Activated naive CD8-positive, alpha-beta T cell treated with anti-CD3 and anti-CD28 coated beads, Interleukin-2, amount 50 U/mL, for 16 hours (primary cell): Measurements from ENCODE around the gene SHFL.

Experiments used
- DNase-seq: peaks from one replicate; pipeline ENCODE4 v3.0.0-alpha.2; 2020; ENCODE audit warnings: low read depth, low spot score

The SHFL gene

DNA sequence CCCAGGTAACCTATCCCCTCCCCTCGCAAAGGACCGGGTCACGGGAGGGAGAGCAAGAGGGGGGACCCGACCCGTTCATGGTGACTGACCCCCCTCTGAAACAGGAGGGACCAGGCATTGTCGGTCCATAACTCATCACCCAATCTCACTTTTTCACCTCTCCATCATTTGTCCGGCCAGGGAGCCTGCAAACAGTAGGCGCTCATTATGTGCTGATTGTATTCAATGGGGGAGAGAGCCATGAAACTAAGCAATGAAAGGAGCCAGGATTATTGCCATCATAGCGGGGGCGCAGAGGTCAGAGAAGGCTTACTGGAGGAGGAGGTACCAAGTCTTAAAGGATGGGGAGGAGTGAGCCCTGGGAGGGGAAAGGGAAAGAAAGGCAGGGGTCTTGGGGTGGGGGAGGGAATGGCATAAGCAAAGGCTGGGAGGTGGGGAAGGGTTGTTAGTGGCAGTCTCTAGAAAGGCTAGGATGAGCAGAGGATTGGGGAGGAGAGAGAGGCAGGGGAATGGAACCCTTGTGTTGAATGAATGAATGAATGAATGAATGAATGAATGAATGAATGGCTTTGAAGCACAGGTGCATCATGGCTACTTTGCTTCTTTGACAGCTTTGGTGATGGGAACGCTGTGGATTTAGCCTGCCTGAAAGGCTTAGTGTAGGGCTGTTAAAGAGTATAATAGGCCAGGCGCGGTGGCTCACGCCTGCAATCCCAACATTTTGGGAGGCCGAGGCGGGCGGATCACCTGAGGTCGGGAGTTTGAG, 1.4 kb downstream of the SHFL start:
- DNase-seq = no peak

DNA sequence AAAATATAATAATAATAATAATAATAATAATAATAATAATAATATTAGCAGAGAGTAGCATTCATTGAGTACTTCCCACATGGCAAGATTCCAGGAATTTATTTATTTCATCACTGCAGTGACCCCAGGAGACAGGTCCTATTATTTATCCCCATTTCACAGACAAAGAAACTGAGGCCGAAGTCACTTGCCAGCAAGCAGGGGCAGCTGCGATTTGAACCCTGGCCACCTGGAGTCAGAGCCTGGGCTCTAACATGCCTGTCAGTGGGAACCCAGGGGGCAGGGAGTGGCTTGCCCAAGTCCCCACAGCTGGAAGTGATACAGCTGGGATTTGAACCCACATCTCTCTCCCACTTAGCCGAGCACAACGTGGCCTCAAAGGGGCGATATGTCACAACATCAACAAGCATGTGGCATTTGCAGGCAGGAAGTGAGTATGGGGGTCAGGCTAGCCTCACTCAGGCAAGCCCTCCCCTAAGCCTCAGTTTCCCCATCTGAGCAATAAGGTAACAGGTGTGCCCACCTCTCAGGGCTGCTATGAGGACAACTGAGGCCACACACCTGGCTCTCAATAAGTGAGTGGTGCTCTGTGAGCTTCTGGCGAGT, 2.9 kb downstream of the SHFL start:
- no peak for DNase-seq

- DNase-seq = no peak
Measured at GRCh38 chr19:10089801-10090375, 3.8 kb downstream of the SHFL start.

GRCh38 chr19:10091370-10091687, 5.2 kb downstream of the SHFL start:
- no peak for DNase-seq

DNA sequence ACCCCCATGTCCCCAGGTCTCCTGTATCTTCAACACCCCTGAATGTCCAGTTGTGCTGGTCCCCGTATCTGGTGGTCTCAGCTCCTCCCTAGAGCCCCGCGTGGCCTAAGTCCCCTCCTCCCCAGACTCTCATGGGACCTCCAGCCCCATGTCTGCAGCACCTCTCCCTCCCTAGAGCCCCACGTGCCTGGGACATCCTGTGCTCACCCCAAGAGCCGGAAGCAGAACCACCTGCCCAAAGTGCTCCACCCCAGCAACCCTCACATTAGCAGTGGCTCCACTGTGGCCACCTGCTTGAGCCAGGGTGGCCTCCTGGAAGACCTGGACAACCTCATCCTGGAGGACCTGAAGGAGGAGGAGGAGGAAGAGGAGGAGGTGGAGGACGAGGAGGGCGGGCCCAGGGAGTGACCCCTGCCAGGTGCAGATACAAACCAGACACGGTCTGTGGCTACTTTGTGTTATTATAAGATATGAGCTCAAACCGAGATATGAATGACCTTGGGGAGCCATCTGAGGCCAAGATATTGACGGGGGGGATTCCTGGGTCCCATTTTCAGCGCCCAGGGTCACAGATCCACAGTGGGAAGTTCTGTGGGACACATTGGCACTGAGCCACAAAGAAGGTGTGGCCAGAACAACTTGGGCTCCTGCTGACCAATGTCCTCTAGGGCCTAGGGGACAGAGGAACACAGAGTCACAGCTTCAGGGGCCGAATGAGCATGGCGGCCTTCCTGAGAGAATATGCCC, 6.0 kb downstream of the SHFL start:
- DNase-seq = no peak

DNA sequence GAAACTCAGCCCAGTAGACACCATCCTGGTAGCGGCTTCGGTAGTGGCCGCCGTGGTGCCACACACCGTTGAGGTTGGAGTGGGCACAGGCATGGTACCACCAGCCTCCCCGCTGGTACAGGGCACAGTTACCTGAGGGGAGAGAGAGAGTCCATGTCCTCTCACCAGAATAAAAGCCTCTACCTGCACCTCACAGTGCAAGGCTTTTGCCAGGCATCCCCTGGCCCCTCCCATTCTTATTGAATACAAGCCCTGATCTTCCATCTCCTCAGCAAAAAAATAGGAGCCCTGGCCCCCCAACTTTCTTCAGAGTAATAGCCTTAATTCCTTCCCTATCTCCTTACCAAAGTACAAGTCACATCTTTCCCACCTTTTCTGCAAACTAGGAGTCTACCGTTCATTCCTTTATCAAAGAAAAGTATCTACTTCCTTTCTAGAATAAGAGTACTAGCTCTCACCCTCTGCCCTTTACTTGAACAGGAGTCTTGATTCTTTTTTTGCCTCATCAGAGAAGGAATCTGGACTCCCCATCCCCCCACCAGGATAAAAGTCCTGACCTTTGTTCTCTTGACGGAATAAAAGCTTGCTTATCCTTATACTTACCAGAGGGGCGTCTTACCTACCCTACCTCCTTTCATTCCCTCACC, 6.7 kb downstream of the SHFL start:
- DNase-seq = no peak

GRCh38 chr19:10093295-10094186, 7.4 kb downstream of the SHFL start:
- no peak for DNase-seq

DNA sequence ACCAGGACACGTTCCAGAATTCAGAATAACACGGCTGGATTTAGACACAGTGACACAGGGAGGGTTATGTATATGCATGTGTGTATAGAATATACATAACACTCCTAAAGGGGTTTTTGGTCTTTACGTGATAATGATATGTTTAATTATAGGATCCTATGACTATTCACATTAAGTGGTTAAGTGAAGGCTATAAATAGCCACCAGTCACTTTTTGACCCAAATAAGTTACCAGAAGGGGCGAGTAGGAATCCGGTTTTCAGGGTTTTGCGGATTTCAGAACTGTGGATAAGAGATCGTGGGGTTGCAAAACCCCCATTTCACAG, 9.5 kb downstream of the SHFL start:
- no peak for DNase-seq

DNA sequence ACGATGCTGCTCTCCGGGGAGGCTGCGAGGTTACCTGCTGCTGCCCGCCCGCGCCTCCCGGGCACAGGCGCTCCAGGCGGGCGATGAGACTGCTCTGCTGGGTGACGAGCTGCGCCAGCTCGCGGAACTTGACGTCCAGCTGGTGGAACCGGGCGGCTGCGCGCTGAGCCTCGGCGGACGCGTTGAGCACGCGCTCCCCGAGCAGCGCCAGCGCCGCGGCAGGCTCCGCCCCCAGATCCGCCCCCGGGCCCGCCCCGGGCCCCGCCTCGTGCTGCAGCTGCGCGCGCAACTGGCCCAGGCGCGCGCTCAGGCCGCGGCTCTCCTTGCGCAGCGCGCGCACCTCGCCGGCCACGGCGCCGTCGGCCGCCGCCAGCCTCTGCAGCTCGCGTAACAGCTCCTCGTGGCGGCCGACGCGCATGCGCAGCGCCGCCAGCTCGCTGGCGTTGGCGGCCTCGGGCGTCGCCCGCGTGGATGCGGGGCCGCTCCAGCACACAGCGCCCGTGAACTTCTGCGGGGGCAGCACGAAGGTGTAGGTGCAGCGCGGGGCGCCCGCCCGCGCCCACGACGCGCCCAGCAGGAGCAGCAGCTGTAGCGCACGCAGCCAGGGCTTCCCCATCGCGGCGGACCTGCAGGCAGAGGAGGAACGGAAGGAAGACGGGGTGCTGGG, 10.0 kb downstream of the SHFL start:
- peak; percentile 74 for DNase-seq

- DNase-seq = no peak
Measured at GRCh38 chr19:10096615-10096963, 10.5 kb downstream of the SHFL start.

- no peak for DNase-seq
Measured at GRCh38 chr19:10100163-10100785, 14.2 kb downstream of the SHFL start.

DNA sequence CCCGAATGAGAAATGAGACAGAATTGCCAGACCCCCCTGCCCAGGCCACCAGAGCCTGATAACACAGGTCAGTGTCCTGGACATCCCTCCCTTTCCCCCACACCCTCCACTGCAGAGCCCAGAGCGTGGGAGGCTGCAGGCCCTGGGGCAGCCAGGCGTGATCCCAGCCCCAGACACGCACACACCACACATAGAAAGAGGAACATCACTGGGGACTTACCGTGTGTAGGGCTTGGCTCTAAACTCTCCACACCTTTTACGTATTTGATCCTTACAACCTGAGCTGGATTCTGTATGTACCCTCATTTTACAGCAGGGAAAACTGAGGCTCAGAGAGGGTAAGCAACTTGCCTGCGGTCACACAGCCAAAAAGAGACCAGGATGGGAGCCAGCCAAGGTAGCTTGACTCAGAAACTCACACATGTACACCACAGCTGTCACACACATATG, 16.7 kb downstream of the SHFL start:
- no peak for DNase-seq

DNA sequence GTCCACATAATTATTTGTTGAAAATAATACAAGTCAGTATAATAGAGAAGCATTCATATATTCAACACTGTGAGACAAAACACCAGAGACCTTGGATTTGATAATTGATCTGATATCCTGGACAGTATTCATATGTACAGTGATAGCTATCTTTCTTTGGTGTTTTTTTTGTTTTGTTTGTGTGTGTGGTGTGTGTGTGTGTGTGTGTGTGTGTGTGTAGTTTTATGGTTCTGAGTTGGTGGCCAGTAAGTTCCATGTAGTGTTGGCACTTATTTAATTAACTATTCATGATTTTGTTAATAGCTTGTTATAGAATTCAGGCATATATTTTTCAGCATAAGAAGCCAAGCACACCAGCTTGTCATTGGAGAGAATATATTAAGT, 18.0 kb downstream of the SHFL start:
- no peak for DNase-seq

DNA sequence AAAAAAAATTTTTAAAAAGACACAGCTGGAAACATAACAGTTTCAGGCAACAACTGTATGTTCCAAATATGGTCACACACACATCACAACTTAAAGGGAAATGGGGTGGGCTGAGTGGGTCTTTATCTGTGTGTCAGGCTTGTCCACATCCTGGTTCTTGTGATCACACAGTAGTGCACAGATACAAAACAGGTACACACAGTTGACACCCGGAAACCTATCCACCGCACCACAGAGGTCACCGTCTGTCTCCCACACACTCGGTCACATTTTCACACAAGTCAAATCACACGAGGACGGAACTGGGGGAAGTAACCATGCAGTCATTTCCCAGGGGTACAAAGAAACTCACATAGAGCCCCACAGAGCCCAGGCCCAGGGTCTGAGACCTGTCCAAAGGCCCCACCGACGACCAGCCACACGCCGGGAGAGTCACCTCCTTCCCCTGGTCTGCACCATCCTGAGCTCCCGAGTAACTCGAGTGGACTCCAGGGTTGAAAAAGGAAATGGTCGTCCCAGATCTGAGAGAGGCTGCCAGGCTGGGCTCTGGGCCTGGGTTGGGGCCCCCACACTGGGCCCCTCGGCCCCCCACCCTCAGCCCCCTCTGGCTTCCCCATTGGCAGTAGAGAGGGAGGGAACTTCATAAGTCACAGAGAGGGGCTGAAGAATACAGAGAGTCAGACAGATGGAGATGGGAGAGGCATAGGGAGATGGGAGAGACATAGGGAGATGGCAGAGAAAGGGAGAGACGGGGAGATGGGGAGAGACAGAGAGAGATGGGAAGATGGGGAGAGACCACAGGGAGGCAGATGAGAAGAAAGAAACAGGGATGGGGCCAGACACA, 18.8 kb downstream of the SHFL start:
- DNase-seq = no peak

DNA sequence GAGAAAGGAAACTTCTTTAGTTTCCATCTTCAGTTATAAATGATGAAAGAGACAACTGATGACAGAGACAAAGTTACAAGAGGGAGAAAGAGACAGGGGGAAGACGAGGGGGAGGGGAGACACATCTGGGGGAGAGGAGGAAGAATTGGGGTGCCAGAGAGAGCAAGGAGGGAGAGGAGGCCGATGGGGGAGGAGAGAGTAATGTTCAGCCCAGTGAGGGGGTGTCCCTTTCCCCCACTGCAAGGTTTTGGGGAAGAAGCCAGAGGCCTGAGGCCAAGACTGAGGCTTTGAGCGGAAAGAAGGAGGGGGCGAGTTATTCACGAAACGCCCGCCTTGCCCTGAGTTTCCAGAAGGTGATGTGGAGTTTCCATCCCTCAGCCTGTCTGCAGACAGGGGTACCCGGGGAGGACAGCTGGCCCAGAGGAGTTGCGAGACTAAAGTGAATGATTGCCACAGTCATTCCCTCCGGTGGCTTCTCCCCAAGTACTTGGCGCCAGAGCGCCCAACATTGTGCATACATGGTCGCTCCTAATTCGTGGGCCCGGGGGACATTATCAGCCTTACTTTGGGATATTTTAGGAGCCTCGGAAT, 19.5 kb downstream of the SHFL start:
- DNase-seq = peak; percentile 81

DNA sequence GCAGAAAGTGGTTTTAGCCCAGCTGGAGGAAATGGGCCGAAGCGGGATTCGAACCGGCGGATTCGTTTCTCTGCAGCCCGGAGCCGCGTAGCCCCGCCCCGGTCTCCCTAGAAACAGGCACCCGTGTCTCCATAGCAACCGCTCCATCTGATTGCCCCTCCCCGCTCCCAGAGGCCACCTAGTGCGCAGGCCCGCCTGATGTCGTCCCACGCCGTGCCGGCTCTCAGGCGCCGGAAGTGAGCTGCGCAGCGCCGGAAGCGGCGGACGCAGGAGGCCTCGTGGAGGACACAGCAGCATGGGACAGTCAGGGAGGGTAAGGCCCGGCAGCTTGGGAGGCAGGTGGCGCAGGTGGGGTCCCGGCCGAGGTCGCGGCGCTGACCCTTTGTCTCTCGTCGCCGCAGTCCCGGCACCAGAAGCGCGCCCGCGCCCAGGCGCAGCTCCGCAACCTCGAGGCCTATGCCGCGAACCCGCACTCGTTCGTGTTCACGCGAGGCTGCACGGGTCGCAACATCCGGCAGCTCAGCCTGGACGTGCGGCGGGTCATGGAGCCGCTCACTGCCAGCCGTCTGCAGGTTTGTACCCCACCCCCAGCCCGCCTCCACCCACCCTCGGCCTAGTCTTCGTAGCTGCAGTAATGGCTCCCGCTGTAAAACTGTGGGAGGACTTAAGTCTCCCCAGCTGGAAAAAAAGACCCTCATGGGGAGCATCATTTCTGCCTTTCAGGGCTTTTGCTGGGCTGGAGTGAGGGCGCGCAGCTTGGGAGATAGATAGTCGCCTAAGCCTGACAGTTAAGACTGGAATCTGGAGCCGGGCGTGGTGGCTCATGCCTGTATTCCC, 20.2 kb downstream of the SHFL start, which contains the start of gene PPAN:
Gene PPAN, plus strand, starts transcription at position 263 of the 837 bp plus-strand sequence. Its CDS starts 33 bp downstream, at position 296.
- peak; percentile 91 for DNase-seq

GRCh38 chr19:10107254-10107653, 21.1 kb downstream of the SHFL start:
- DNase-seq = no peak

- DNase-seq = no peak
Measured at GRCh38 chr19:10107817-10108367, 21.8 kb downstream of the SHFL start.
